ENCODE measurements around the gene NFAM1.
A peak's percentile ranks its signal among the peaks of the same experiment; 100 is the strongest.

Gene NFAM1, protein sequence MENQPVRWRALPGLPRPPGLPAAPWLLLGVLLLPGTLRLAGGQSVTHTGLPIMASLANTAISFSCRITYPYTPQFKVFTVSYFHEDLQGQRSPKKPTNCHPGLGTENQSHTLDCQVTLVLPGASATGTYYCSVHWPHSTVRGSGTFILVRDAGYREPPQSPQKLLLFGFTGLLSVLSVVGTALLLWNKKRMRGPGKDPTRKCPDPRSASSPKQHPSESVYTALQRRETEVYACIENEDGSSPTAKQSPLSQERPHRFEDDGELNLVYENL

DNA sequence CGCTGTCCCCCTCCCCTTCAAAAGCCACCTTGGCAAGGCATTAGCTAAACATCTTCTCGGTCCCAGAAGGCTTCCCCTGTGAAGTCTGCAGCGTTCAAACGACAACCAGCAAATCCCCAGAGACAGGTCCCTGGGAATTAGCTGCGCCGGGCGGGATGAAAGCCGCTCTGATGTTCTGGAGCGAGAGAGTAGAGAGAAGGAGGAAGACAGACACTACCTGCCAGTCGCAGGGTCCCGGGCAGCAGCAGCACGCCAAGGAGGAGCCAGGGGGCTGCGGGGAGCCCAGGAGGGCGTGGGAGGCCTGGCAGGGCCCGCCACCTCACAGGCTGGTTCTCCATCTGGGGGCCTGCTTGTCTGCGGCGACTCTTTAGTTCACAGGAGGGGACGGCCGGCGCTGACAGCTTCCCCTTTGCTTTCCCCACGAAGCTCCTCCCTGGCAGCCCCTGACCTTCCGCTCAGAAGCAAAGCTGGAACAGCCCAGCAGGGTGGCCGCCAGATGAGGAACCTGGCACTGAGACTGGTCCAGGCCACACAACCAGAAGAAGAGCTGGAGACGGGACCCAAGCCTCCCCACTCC, at the start of gene NFAM1:
TSS of gene NFAM1 (minus strand) at position 384 of the 577 bp plus-strand sequence. CDS start at position 338, 46 bp downstream.
- no peak for DNase-seq (ENCODE audit: low read depth)

DNA sequence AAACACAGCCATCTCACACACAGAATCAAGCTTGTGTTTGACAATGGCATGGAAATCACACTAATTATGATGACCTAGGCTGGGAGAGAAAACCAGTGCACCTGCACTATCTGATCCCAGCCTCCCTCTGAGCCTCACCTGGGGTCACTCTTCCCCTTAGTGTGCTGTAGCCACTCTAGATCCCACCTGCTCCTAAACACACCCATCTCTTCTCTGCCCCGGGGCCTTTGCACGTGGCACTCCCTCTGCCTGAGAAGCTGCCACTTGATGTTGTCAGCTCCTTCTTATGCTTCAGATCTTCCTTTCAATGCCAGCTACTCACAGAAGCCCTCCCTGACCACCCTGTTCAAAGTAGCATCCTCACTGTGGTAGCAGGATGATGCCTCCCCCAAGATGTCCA, 42.9 kb upstream of the NFAM1 start:
- DNase-seq (ENCODE audit: low read depth): no peak

DNA sequence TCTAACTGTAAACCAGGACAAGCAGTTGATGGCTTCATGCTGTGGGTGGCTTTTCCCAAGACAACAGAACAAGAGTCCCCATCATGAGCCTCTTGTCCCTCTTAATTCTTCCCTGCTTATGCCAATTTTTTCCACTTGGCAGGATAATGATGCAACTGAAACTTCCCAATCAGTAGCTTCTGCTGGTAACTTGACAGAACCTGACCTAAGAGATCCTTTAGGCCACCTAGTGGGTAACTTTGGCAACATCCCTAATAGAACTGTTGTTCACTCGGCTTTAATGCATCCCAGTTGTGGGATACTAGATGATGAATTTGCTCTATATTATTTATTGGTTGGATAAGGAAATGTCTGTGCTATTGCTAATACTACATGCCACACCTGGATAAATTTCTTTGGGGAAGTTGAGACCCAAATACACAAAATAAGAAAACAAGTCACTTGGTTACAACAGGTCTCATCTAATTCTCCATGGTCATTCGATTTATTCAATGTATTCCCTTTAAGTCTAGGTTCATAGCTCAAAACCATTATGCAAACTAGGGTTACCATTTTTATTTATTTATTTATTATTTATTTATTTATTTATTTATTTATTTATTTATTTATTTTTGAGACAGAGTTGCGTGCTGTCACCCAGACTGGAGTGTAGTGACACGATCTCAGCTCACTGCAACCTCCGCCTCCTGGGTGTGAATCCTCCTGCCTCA, 41.4 kb upstream of the NFAM1 start:
- DNase-seq (ENCODE audit: low read depth): no peak

DNA sequence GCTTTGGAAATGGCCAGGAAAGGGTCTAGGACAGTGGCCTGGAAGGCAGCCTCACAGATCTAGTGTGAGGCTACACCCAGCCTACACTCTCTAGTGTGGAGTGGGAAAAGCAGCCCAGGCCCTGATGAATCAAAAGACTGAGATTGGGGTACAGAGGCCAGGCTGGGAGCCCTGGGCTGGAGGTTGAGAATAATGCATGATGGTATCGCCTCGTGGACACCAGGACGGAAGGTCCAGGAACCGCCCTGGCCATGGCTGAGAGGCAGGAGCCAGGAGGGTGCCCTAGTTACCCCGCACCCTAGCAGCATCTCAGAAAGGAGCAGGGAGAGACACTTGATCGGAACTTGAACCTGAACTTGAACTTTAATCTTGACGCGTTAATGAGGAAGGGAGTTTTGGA, 40.5 kb upstream of the NFAM1 start:
- DNase-seq (ENCODE audit: low read depth): no peak

DNA sequence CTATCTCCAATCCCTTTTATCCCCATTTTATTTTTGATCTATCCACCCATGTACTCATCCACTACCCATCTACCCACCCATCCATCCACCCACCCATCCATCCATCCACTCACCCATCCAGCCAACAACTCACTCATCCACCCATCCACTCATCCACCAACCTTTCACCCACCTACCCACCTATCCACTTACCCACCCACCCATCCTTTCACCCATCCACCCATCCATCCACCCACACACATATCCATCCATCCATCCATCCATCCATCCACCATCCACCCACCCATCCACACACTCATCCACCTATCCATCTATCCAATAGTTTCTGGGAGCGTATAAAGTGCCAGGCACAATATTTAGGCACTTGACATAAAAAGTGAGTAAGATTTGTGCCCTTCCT, 39.2 kb upstream of the NFAM1 start:
- DNase-seq (ENCODE audit: low read depth): no peak

DNA sequence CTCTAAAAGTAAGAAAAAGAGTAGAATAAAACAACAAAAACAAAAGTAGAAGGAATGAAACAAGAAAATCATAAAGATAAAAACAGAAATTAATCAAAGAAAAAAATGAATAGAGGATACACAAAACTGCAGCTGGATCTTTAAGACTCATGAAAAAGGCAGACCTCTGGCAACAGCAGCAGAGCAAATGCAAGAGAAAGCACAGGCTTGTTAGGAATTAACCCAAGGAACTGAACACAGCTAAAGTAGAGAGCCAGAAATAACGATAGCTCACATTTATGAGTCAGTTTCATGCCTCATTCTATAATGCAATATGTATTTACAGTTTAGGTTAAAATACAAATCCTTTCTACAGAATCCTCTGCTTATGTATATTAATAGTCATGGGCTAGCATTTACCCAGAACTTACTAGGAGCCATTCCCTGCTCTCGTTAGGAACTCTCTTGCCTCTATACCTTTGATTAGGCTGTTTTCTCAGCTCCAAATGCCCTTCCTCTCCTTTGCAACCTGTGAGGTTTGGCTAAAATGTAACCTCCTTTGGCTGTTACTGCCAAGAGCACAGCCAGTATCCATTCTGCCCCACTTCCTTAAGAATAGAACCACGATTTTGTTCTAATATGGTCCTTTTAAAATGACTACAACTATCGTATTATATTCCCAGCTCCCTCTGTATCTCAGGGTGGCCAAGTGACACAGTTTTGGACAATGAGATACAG, 38.3 kb upstream of the NFAM1 start:
- no peak for DNase-seq (ENCODE audit: low read depth)

DNA sequence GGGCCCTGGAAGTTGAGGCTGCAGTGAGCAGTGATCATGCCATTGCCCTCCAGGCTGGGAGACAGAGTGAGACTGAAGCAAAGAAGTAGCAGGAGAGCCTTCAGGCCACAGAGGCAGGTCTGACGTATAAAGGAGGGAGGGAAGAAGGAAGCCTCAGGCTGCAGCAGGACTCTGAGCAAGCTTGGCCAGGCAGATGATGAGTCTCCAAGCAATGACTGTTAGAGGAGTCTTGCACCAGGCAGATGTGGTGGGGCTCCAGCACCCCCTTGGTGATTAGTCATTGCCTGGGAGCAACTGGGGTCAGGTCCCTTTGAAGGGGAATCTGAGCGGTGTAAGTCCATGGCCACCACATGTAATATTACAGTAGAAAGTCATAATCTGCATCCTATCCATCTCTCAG, 36.6 kb upstream of the NFAM1 start:
- DNase-seq (ENCODE audit: low read depth): no peak

DNA sequence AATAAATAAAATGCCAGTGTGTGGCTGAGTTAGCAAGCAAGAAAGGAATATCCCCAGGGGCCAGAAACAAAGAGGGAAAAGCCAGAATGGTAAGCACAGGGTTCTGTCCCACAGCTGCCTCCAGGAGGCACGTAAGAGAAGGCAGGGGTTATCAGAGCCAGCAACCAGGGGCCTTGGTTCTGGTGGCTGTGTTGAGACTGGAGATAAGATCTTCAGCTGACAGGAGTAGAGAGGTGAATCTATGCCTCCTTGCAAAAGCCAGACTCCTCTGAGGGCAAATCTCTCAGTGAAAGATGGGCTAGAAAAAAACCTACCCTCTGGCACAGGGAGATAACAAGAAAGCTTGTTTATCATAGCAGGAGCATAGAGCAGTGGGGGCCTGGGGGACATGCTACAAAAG, 29.8 kb upstream of the NFAM1 start:
- DNase-seq (ENCODE audit: low read depth): no peak

DNA sequence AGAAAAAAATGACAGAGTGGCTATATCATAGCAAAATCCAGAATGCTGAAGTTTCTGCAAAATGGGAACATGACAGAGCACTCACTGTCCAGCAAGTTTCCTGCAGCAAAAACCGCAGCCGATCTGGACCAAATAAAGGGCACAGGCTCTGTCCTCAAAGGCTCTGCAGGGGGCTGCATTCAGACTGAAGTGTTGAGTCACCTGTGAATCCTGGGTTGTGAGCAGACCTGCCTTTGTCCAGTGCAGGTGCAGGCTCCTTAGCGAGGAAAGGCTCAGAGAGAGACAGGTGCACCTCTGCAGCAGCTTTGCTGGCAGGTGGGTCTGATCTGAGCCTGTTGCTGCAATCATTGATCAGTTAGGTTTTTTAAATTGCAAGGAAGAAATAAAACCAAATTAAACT, 29.3 kb upstream of the NFAM1 start:
- no peak for DNase-seq (ENCODE audit: low read depth)

DNA sequence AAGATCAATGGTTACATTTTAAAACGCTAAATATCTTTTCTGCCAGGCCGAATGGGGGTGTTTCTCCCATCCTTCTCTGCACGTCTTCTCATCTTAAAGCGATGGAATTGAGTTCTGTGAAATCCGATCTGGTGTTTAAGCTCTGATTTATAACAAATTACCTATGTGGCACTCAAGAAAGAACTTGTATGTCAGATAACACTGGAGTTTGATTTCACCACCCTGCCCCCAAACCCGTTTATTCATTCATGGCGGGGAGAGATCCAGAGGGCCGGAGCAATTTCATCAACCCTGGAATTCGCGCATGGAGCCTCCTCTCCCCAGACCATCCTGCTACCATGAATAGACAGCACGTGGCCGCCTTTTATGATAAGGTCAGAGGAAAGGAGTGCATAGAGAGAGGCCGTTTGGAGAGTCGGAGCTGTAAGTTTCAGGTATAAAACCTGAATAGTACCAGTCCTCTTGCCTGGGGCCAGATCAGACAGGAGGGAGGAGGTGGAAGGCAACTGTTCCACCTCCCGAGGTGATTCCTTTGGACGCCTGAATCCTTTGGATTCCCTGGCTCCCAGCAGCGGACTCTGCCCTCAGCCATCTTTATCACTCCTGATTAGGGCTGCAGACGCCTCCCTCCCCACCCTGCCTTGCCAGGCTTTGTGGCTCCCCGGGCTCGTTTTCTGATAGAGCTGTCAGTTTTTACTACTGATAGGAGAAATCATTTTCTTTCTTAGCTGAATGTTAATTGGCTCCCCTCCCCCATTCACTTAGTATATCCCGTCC, 27.3 kb upstream of the NFAM1 start:
- DNase-seq (ENCODE audit: low read depth): no peak

DNA sequence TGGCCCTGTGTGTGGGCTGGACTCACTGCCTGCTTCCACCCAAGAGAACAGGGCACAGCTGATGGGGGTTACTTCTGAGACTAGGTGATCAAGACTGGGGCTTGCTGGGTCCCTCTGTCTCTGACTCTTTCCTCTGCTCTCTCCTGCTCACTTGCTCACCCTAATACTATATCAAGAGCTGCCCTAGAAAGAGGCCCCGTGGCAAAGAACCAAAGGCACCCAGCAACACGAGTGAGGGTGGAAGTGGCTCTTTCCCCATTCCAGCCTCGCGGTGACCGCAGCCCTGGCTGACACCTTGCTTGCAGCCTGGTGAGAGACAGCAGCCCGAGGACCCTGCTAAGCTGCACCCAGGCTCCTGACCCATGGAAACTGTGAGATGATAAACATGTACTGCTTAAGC, 20.7 kb upstream of the NFAM1 start:
- DNase-seq (ENCODE audit: low read depth): no peak

DNA sequence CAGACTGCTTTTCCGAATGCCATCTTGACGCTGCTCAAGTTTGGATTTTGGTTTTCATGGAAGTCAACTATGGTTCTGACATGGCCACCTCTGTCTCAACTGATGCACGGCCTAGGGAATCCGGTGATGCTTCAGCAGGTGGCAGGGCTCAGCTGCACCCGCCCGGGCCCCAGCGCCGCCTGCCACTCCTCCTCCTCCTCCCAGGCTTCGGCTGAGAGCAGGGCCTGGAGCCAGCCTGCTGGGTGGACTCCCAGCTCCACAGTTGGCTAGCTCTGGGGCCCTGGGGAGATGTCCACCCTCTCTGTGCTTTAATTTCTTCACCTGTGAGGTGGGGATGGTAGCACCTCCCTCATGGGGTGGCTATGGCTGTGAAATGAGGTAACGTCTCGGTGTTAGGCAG, 20.3 kb upstream of the NFAM1 start:
- no peak for DNase-seq (ENCODE audit: low read depth)

DNA sequence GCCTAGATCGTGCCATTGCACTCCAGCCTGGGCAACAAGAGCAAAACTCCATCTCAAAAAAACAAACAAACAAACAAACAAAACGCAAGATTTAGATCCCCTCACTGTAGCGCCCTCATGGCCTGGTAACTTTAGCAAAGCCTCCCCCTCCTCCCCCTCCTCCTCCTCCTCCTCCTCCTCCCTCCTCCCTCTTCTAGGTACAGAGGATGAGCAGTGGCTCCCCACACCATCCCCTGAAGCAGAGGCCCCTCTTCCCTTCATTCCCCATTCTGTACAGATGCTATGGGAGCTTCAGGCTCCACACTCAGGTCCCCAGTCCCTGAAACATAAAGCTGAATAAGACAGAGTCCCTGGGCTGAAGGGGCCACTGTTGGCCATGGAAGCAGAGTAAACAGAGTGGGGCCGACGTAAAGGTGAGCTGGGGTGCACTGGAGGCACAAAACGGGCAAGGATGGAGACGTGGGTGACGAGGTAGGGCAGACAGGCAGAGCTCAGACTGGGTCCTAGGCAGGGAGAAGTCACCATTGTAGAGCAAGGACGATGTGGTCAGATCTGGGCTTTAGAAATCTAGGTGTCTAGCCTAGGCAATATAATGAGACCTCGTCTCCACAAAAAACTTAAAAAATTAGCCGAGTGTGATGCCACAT, 19.4 kb upstream of the NFAM1 start:
- no peak for DNase-seq (ENCODE audit: low read depth)

DNA sequence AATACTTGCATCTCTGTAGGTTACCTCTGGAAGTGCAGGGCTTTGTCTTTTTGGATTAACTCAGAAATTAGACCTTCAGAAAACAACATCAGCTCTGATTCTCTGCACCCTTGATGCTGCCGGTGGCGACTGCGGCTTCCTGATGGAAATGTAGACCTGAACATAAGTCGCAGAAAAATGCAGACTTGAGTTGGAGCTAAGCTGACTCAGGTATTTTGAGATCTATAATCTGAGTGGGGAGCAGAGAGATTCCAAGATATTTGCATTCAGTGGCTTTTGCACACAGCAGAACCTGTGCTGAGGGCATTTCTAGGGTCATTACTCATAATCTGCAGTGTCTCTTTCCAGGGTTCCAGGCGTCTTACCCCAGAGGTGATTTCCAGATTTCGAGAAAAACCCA, 18.7 kb upstream of the NFAM1 start:
- no peak for DNase-seq (ENCODE audit: low read depth)

DNA sequence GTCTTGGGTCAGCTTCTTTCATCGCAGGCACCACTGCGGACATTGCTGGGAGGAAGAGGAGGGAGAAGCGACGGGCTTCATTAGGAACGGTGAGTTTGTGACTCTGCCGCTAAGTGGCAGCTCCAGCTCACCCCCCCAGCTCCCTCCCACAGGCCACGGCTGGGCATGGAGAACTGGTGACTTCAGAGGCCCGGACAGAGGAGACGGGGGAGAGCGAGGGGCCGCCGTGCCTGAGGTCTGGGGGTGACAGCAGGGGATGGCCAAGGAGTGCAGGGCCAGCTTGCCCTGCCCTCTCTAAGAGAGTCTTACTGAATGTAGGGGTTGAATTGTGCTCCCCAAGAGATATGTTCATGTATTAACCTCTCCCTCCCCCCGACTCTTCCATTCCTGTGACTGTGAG, 13.9 kb upstream of the NFAM1 start:
- DNase-seq (ENCODE audit: low read depth): no peak

DNA sequence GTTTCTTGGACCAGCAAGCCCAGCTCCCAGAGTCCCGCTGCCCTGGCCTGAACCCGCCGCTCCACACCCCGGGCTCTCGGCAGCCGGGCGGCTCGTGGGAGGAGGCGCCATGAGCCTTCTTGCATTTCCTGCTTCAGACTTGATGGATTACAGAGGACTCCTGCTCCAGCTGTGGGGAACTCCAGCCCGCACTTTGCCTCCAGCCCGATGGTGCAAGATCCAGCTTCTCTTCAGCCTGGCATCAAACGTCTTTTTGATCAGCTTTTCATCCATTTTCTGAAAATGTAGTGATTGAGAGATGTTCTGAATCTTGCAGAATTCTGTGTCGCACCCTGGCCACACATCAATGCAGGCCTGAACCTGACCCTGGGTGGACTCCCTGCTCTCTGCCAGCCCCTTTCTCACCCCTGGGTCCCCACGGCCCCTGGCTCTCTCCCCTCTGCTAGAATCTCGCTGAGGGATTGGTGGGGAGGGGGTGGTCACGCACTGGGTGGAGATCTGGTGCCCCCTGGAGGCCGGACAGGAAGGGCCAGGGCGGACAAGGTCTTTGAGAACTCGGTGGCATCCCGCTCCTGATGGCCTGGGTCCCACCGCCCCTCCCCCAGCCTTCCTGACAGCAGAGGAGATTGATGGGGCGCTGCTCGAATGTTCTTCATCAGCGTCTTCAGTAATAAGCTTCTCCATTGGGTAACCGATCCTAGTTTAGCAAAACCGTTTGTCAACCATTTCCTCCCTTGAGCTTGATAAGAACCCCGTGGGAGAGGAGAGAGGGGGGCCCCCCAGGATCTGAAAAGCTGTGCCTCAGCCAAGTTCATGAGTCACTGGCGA, 12.1 kb upstream of the NFAM1 start:
- peak; percentile 65 for DNase-seq (ENCODE audit: low read depth)

DNA sequence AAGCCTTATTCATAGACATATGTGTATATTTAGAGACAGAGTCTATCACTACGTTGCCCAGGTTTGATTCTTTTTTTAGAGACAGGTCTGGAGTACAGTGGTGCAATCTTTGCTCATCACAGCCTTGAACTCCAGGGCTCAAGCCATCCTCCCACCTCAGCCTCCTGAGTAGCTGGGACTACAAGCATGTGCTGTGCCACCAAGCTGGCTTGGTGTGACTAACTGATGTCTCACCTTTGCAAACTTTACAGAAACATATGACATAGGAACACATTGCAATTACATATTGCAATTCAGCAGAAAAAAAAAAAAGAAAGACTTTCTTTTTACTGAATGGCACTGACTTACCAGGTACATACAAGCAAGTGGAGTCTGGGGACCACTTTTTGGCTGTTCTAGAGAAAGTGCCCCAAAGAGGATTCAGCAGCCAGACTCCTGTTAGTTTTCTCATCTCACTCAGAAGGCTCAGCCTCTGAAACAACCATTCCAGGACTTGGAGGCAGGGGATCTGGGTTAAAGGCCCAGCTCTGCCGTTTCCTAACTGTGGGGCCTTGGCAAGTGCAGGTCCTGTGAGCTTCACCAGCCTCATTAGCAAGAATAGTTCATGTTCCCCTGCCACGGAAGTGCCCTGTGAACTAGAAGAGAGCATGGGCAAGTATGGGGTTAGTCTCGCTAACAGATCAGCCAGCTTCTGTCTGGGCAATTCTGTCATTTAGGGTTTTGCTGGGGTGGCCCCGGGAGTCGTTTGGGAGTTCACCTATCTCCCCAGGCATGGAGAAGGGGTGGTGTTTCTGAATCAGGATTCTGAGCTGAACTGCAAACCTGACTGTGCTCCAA, 11.3 kb upstream of the NFAM1 start:
- DNase-seq (ENCODE audit: low read depth): no peak

DNA sequence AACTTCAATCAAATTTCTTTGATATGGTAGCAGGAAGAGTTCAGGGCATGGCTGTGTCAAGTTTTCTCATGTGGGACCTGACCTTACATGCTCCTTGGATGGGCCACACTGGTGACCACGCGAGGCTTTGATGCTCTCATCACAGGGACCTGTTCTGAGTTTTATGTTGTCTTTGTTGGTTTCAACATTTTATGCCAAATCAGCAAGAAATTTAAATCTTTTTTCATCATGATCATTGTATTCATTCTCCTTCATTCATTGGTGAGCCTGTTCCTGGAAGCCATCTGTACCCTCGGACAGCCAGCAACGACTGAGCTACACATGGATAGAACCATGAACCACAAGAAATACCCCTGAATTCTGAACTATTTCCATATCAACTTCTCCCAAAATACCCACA, 10.5 kb upstream of the NFAM1 start:
- DNase-seq (ENCODE audit: low read depth): no peak

DNA sequence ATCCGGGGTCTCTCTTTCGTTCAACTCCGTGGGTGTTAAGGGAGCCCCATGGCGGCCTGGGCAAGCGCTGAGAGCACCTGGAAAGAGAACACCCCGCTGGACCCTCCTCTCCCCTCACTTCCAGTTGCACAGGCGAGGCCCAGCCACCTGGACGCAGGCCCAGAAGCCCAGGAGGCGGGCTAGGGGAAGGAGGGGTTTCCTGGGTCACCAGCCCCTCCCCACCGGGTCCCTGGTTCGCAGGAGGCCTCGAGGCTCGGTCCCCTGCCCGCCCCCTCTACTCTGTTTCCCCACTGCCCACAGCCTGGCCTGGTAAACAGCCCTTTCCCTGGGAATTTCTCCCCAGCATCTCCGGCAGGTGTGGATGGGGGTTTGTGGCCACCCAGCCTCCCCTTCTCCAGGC, 8.5 kb upstream of the NFAM1 start:
- no peak for DNase-seq (ENCODE audit: low read depth)
